SU-DHL-6 (cell line): ENCODE data around the gene SMIM41.

Experiments
- H2AFZ ChIP-seq: fragments of 200-600 bp; sonication (generic); 2 replicates; pipeline ENCODE4 v1.6.1; 2014; ENCODE audit warnings: low read depth, mild to moderate bottlenecking, moderate library complexity, mixed read lengths, antibody characterized with exemption, low read length; ENCODE audit not compliant: severe bottlenecking
- H3F3A ChIP-seq: fragments of 200-600 bp; shearing (Covaris generic); 2 replicates; pipeline ENCODE4 v1.6.0; 2016; ENCODE audit warnings: antibody characterized with exemption, mild to moderate bottlenecking; ENCODE audit not compliant: insufficient read depth
- H3K27ac ChIP-seq: fragments of 200-600 bp; sonication (generic); 2 replicates; pipeline ENCODE4 v1.5.1; 2016; ENCODE audit warnings: low read depth, mild to moderate bottlenecking, low read length, moderate library complexity, mixed read lengths
- H3K27me3 ChIP-seq: fragments of 200-600 bp; sonication (generic), shearing (Covaris generic); 2 replicates; pipeline ENCODE4 v1.6.0; 2014; ENCODE audit warnings: mild to moderate bottlenecking, low read length
- H3K36me3 ChIP-seq: fragments of 200-600 bp; sonication (generic); 2 replicates; pipeline ENCODE4 v1.6.1; 2014; ENCODE audit warnings: mild to moderate bottlenecking, low read length, mixed read lengths
- H3K4me2 ChIP-seq: fragments of 300-600, 200-600 bp; shearing (Covaris generic), sonication (generic); 2 replicates; pipeline ENCODE4 v1.6.0; 2014; ENCODE audit warnings: low read length, low read depth, mild to moderate bottlenecking; ENCODE audit not compliant: poor library complexity, severe bottlenecking
- H3K4me3 ChIP-seq: fragments of 200-600 bp; sonication (generic); 2 replicates; pipeline ENCODE4 v1.5.1; 2014; ENCODE audit warnings: antibody characterized with exemption, low read length, mild to moderate bottlenecking, mixed read lengths; ENCODE audit not compliant: insufficient read depth, poor library complexity, severe bottlenecking
- H3K79me2 ChIP-seq: fragments of 200-600 bp; sonication (generic); 2 replicates; pipeline ENCODE4 v1.6.1; 2014; ENCODE audit warnings: mild to moderate bottlenecking, low read length, moderate library complexity; ENCODE audit not compliant: insufficient read depth
- H3K9ac ChIP-seq: fragments of 200-600 bp; sonication (generic); 2 replicates; pipeline ENCODE4 v1.7.0; 2014; ENCODE audit warnings: mild to moderate bottlenecking, low read length
- H3K9me2 ChIP-seq: fragments of 200-600 bp; sonication (generic); replicated peaks from 2 replicates; pipeline ENCODE4 v1.6.1; 2014; ENCODE audit warnings: low read length; ENCODE audit not compliant: insufficient read depth
- H3K9me3 ChIP-seq: fragments of 200-600 bp; sonication (generic); 2 replicates; pipeline ENCODE4 v1.6.1; 2014; ENCODE audit warnings: low read length, mixed read lengths; ENCODE audit not compliant: insufficient read depth
- H4K20me1 ChIP-seq: fragments of 200-600 bp; sonication (generic); 2 replicates; pipeline ENCODE4 v1.6.1; 2014; ENCODE audit warnings: low read depth, mild to moderate bottlenecking, antibody characterized with exemption, low read length, moderate library complexity, mixed read lengths
- EZH2phosphoT487 ChIP-seq: fragments of 200-600 bp; sonication (generic), shearing (Covaris generic); conservative IDR thresholded peaks from 2 replicates; pipeline ENCODE4 v1.6.1; 2018; ENCODE audit warnings: mild to moderate bottlenecking, antibody characterized with exemption, low read length, moderate library complexity, mixed read lengths
- TF ChIP-seq, protein P1 (sequence below): fragments of 200-600 bp; sonication (generic); IDR thresholded peaks from one replicate; pipeline ENCODE4 v1.5.1; 2017; ENCODE audit warnings: antibody characterized with exemption, mild to moderate bottlenecking, low read length, moderate library complexity; ENCODE audit not compliant: insufficient read depth, poor library complexity, severe bottlenecking

SMIM41 gene

DNA sequence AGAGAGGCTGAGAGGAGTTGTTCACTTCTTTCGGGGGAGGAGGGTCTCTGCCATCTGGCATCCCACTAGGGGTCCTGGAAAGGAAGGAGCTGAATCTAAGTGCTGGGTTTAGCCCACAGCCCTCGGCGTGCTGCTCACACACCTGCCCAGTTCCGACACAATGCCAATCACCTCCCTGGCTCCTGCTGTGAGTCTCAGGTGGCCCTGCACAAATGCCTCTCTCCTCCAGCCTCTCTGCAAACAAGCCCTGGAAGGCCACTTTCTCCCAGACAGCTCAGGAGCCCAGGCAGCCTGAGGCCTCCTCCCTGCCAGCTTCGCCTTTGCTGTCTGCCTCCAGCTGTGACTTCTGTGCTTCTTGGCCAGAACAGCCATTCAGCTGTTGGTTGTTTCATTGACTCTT is 51.2 kb downstream of the SMIM41 start:
- Histone ChIP-seq H3K9me3 (no peaks in the 10 kb centered on the region), H4K20me1 (no peaks in the 10 kb centered on the region), H3K27ac (no peak overlapping the region), H3K4me2 (no peak overlapping the region), H3K9me2 (no peaks in the 10 kb centered on the region), H3K79me2 (no peaks in the 10 kb centered on the region), H3K27me3 (no peaks in the 10 kb centered on the region), H3K9ac (no peak overlapping the region), H3K4me3 (no peak overlapping the region), H3K36me3 (no peaks in the 10 kb centered on the region), H2AFZ (no peak overlapping the region), H3F3A (no peaks in the 10 kb centered on the region)
- TF ChIP-seq EZH2phosphoT487 = no peak
- TF ChIP-seq, protein P1, sequence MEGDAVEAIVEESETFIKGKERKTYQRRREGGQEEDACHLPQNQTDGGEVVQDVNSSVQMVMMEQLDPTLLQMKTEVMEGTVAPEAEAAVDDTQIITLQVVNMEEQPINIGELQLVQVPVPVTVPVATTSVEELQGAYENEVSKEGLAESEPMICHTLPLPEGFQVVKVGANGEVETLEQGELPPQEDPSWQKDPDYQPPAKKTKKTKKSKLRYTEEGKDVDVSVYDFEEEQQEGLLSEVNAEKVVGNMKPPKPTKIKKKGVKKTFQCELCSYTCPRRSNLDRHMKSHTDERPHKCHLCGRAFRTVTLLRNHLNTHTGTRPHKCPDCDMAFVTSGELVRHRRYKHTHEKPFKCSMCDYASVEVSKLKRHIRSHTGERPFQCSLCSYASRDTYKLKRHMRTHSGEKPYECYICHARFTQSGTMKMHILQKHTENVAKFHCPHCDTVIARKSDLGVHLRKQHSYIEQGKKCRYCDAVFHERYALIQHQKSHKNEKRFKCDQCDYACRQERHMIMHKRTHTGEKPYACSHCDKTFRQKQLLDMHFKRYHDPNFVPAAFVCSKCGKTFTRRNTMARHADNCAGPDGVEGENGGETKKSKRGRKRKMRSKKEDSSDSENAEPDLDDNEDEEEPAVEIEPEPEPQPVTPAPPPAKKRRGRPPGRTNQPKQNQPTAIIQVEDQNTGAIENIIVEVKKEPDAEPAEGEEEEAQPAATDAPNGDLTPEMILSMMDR = no peak

DNA sequence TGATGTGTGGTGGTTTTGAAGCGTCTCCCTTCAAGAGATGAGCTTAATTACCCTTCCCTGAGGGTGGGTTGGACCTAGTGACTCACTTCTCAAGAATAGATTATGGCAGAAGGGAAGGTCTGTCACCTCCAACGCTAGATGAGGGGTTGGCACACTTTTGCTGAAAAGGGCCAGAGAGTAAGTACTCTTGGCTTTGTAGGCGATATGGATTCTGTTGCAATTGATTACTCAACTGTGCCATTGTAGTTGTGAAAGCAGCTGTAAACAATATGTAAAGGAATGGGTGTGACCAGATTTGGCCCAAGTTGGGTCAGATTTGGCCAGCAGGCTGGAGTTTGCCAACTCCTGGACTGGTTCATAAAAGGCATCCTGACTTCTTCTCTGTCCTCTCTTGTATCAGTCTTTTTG is 53.3 kb downstream of the SMIM41 start:
- H3K27ac ChIP-seq = no peak overlapping the region
- H3K9me3 ChIP-seq = no peaks in the 10 kb centered on the region
- no peaks in the 10 kb centered on the region for H3K9me2 ChIP-seq
- no peak for TF ChIP-seq EZH2phosphoT487
- TF ChIP-seq, protein P1 = no peak
- no peaks in the 10 kb centered on the region for H4K20me1 ChIP-seq
- no peak overlapping the region for H2AFZ ChIP-seq
- no peaks in the 10 kb centered on the region for H3K79me2 ChIP-seq
- no peak overlapping the region for H3K4me3 ChIP-seq
- H3K27me3 ChIP-seq = no peaks in the 10 kb centered on the region
- H3K36me3 ChIP-seq = no peaks in the 10 kb centered on the region
- H3K9ac ChIP-seq = no peak overlapping the region
- H3K4me2 ChIP-seq = no peak overlapping the region
- H3F3A ChIP-seq = no peaks in the 10 kb centered on the region

DNA sequence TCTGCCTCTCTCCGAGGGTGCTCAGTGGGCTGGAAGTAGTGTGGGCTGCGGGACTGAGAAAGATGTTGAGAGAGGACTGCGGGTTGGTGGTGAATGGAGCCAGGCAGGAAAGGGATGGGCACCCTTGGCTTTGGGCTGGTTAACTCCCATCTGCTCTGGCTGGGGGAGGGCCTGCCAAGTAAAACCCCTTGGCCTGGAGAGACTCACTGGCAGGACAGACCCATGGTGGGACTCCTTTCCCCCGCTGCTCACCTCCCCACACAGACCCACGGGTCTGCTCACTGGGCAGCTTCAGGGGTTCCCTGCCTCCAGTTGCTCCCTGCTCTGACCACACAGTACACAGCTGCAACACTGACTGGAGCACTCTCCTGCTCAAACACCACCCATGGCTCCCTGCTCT is 58.2 kb downstream of the SMIM41 start:
- Histone ChIP-seq H3K36me3 (no peaks in the 10 kb centered on the region), H3K9me2 (no peaks in the 10 kb centered on the region), H2AFZ (no peak overlapping the region), H3K9ac (no peak overlapping the region), H4K20me1 (no peaks in the 10 kb centered on the region), H3K79me2 (no peaks in the 10 kb centered on the region), H3K4me2 (no peak overlapping the region), H3K4me3 (no peak overlapping the region), H3K27ac (no peak overlapping the region), H3K9me3 (no peaks in the 10 kb centered on the region), H3F3A (no peaks in the 10 kb centered on the region), H3K27me3 (no peaks in the 10 kb centered on the region)
- TF ChIP-seq, protein P1 = no peak
- TF ChIP-seq EZH2phosphoT487 = no peak
